Smooth muscle cell (in vitro differentiated cells): ENCODE results near the gene KRTAP10-6. TPM values are rescaled to one million over a fixed set of nuclear protein-coding genes. Genes with fewer than 3 reads are reported as not detected.
"Not testable (repeated sequence)": the region's sequence is repeated elsewhere in the genome, so short reads cannot be mapped to it uniquely, and the experiment has no call there.

Experiments
- DNase-seq: peaks from one replicate; lab custom pipeline; 2025; ENCODE audit not compliant: unreplicated experiment; lab: John Stamatoyannopoulos, UW
- H2AFZ ChIP-seq: fragments of 200-600 bp; sonication (generic); 2 replicates; pipeline ENCODE4 v1.6.0; 2016; ENCODE audit warnings: antibody characterized with exemption, low read depth, mild to moderate bottlenecking
- H3F3A ChIP-seq: fragments of 200-600 bp; sonication (generic); 2 replicates; pipeline ENCODE4 v1.6.0; 2017; ENCODE audit warnings: antibody characterized with exemption, low read depth
- H3K27ac ChIP-seq: fragments of 200-600 bp; sonication (generic); 2 replicates; pipeline ENCODE4 v1.5.1; 2016; ENCODE audit warnings: low read depth, mild to moderate bottlenecking
- H3K27me3 ChIP-seq: fragments of 200-600 bp; sonication (generic); 2 replicates; pipeline ENCODE4 v1.6.1; 2016; ENCODE audit warnings: low read depth, mild to moderate bottlenecking
- H3K36me3 ChIP-seq: fragments of 200-600 bp; sonication (generic); 2 replicates; pipeline ENCODE4 v1.5.1; 2016; ENCODE audit warnings: low read depth
- H3K4me1 ChIP-seq: fragments of 200-600 bp; sonication (generic); 2 replicates; pipeline ENCODE4 v1.5.1; 2016; ENCODE audit warnings: low read depth
- H3K4me2 ChIP-seq: fragments of 200-600 bp; sonication (generic); 2 replicates; pipeline ENCODE4 v1.6.0; 2016; ENCODE audit warnings: mild to moderate bottlenecking
- H3K4me3 ChIP-seq: fragments of 200-600 bp; sonication (generic); 2 replicates; pipeline ENCODE4 v1.5.1; 2016; ENCODE audit warnings: mild to moderate bottlenecking
- H3K79me2 ChIP-seq: fragments of 200-600 bp; sonication (generic); 2 replicates; pipeline ENCODE4 v1.6.0; 2016; ENCODE audit warnings: low read depth, mild to moderate bottlenecking
- H3K9ac ChIP-seq: fragments of 200-600 bp; sonication (generic); 2 replicates; pipeline ENCODE4 v1.6.0; 2016; ENCODE audit warnings: low read depth
- H3K9me3 ChIP-seq: fragments of 200-600 bp; sonication (generic); replicated peaks from 2 replicates; pipeline ENCODE4 v1.5.1; 2016; ENCODE audit warnings: low read depth
- H4K20me1 ChIP-seq: fragments of 200-600 bp; sonication (generic); 2 replicates; pipeline ENCODE4 v1.6.0; 2016; ENCODE audit warnings: low read depth
- WGBS: methylation state at CpG from one replicate; pipeline ENCODE4 v1.1.7; 2016; ENCODE audit warnings: low lambda C conversion rate; 5-methylcytosine and 5-hydroxymethylcytosine counted together
- polyA plus RNA-seq: library from polyadenylated mRNA; unstranded; fragments of >200 nt; fragmentation: Nextera tagmentation; extraction: Ambion mirVana; gene quantifications from 2 replicates; pipeline ENCODE4 v1.2.1, GENCODE V29; 2016
- total RNA-seq: library from RNA; depleted of rRNA; stranded (reverse); fragments of >200 nt; gene quantifications from 2 replicates; pipeline ENCODE4 v1.2.3, GENCODE V29; 2014
- TF ChIP-seq, protein P1 (sequence below): fragments of 200-600 bp; sonication (generic); IDR thresholded peaks from 2 replicates; pipeline ENCODE4 v1.5.1; 2017; ENCODE audit warnings: borderline replicate concordance, mild to moderate bottlenecking, antibody characterized with exemption; ENCODE audit not compliant: insufficient read depth, poor library complexity, severe bottlenecking

Gene KRTAP10-6
- total and polyA plus RNA-seq, 2 experiments from 2014 or later = 0.38 TPM; not detected in 1

- TF ChIP-seq, protein P1, sequence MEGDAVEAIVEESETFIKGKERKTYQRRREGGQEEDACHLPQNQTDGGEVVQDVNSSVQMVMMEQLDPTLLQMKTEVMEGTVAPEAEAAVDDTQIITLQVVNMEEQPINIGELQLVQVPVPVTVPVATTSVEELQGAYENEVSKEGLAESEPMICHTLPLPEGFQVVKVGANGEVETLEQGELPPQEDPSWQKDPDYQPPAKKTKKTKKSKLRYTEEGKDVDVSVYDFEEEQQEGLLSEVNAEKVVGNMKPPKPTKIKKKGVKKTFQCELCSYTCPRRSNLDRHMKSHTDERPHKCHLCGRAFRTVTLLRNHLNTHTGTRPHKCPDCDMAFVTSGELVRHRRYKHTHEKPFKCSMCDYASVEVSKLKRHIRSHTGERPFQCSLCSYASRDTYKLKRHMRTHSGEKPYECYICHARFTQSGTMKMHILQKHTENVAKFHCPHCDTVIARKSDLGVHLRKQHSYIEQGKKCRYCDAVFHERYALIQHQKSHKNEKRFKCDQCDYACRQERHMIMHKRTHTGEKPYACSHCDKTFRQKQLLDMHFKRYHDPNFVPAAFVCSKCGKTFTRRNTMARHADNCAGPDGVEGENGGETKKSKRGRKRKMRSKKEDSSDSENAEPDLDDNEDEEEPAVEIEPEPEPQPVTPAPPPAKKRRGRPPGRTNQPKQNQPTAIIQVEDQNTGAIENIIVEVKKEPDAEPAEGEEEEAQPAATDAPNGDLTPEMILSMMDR = no peak
- Histone ChIP-seq H3K36me3 (no peaks in the 10 kb centered on the region), H3K4me2 (no peak overlapping the region), H3K27me3 (no peaks in the 10 kb centered on the region), H3K27ac (no peak overlapping the region), H3F3A (no peaks in the 10 kb centered on the region), H3K9me3 (peaks cover 9% of the 10 kb centered on the region), H3K9ac (no peak overlapping the region), H2AFZ (no peak overlapping the region), H4K20me1 (no peaks in the 10 kb centered on the region), H3K4me1 (no peaks in the 10 kb centered on the region), H3K4me3 (no peak overlapping the region), H3K79me2 (no peaks in the 10 kb centered on the region)
- no peak for DNase-seq
- 91% methylated on average over 13 of the region's 13 CpGs for WGBS
Measured at GRCh38 chr21:44612669-44613229, 20.4 kb upstream of the KRTAP10-6 start.

DNA sequence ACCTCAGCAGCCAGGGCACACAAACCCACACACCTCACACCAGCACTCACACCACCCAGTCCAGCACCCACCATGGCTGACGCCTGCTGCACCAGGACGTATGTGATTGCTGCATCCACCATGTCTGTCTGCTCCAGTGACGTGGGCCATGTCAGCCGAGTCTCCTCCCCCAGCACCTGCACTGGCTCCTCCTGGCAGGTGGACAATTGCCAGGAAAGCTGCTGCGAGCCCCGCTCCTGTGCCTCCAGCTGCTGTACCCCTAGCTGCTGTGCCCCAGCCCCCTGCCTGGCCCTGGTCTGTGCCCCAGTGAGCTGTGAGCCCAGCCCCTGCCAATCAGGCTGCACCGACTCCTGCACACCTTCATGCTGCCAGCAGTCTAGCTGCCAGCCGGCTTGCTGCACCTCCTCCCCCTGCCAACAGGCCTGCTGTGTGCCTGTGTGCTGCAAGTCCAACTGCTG lies 19.8 kb upstream of the KRTAP10-6 start, which contains the start of gene KRTAP10-8:
TSS of gene KRTAP10-8 (plus strand) at position 51 of the 458 bp plus-strand sequence. CDS start at position 73, 22 bp downstream.
- H3K4me1 ChIP-seq = no peaks in the 10 kb centered on the region
- DNase-seq = no peak
- no peaks in the 10 kb centered on the region for H3K27me3 ChIP-seq
- H3K4me3 ChIP-seq = no peak within 1 kb of the TSS
- H3F3A ChIP-seq = no peaks in the 10 kb centered on the region
- H3K9ac ChIP-seq = no peak within 1 kb of the TSS
- no peak within 1 kb of the TSS for H2AFZ ChIP-seq
- TF ChIP-seq, protein P1 = no peak
- H3K79me2 ChIP-seq = no peaks in the 10 kb centered on the region
- 93% methylated on average over 8 of the region's 8 CpGs for WGBS
- H4K20me1 ChIP-seq = no peaks in the 10 kb centered on the region
- H3K9me3 ChIP-seq = peaks cover 9% of the 10 kb centered on the region
- no peaks in the 10 kb centered on the region for H3K36me3 ChIP-seq
- no peak within 1 kb of the TSS for H3K27ac ChIP-seq
- H3K4me2 ChIP-seq = no peak within 1 kb of the TSS

GRCh38 chr21:44611551-44611950 lies 19.2 kb upstream of the KRTAP10-6 start:
- Histone ChIP-seq H3K27me3 (no peaks in the 10 kb centered on the region), H4K20me1 (no peaks in the 10 kb centered on the region), H3K36me3 (no peaks in the 10 kb centered on the region), H3K4me2 (no peak overlapping the region), H3F3A (no peaks in the 10 kb centered on the region), H2AFZ (no peak overlapping the region), H3K9ac (no peak overlapping the region), H3K9me3 (peaks cover 9% of the 10 kb centered on the region), H3K4me3 (no peak overlapping the region), H3K27ac (no peak overlapping the region), H3K4me1 (no peaks in the 10 kb centered on the region), H3K79me2 (no peaks in the 10 kb centered on the region)
- TF ChIP-seq, protein P1 = no peak
- 92% methylated on average over 4 of the region's 4 CpGs for WGBS
- no peak for DNase-seq

- not testable (repeated sequence) for H4K20me1 ChIP-seq, DNase-seq, H3K27ac ChIP-seq, H3F3A ChIP-seq, H3K4me1 ChIP-seq, H3K9me3 ChIP-seq, H3K4me3 ChIP-seq, H2AFZ ChIP-seq, H3K79me2 ChIP-seq, H3K36me3 ChIP-seq, H3K9ac ChIP-seq, H3K27me3 ChIP-seq, H3K4me2 ChIP-seq
- WGBS = 93% methylated on average over 7 of the region's 7 CpGs
Measured at GRCh38 chr21:44610157-44610843, 18.0 kb upstream of the KRTAP10-6 start.
